Smooth muscle cell (in vitro differentiated cells): ENCODE data around the gene OPN1LW. TPM values are rescaled to one million over a fixed set of nuclear protein-coding genes. Genes with fewer than 3 reads are reported as not detected.

Experiments
- DNase-seq: peaks from one replicate; lab custom pipeline; 2025; ENCODE audit not compliant: unreplicated experiment; lab: John Stamatoyannopoulos, UW
- H2AFZ ChIP-seq: fragments of 200-600 bp; sonication (generic); 2 replicates; pipeline ENCODE4 v1.6.0; 2016; ENCODE audit warnings: antibody characterized with exemption, low read depth, mild to moderate bottlenecking
- H3F3A ChIP-seq: fragments of 200-600 bp; sonication (generic); 2 replicates; pipeline ENCODE4 v1.6.0; 2017; ENCODE audit warnings: antibody characterized with exemption, low read depth
- H3K27ac ChIP-seq: fragments of 200-600 bp; sonication (generic); 2 replicates; pipeline ENCODE4 v1.5.1; 2016; ENCODE audit warnings: low read depth, mild to moderate bottlenecking
- H3K27me3 ChIP-seq: fragments of 200-600 bp; sonication (generic); 2 replicates; pipeline ENCODE4 v1.6.1; 2016; ENCODE audit warnings: low read depth, mild to moderate bottlenecking
- H3K36me3 ChIP-seq: fragments of 200-600 bp; sonication (generic); 2 replicates; pipeline ENCODE4 v1.5.1; 2016; ENCODE audit warnings: low read depth
- H3K4me1 ChIP-seq: fragments of 200-600 bp; sonication (generic); 2 replicates; pipeline ENCODE4 v1.5.1; 2016; ENCODE audit warnings: low read depth
- H3K4me2 ChIP-seq: fragments of 200-600 bp; sonication (generic); 2 replicates; pipeline ENCODE4 v1.6.0; 2016; ENCODE audit warnings: mild to moderate bottlenecking
- H3K4me3 ChIP-seq: fragments of 200-600 bp; sonication (generic); 2 replicates; pipeline ENCODE4 v1.5.1; 2016; ENCODE audit warnings: mild to moderate bottlenecking
- H3K79me2 ChIP-seq: fragments of 200-600 bp; sonication (generic); 2 replicates; pipeline ENCODE4 v1.6.0; 2016; ENCODE audit warnings: low read depth, mild to moderate bottlenecking
- H3K9ac ChIP-seq: fragments of 200-600 bp; sonication (generic); 2 replicates; pipeline ENCODE4 v1.6.0; 2016; ENCODE audit warnings: low read depth
- H3K9me3 ChIP-seq: fragments of 200-600 bp; sonication (generic); replicated peaks from 2 replicates; pipeline ENCODE4 v1.5.1; 2016; ENCODE audit warnings: low read depth
- H4K20me1 ChIP-seq: fragments of 200-600 bp; sonication (generic); 2 replicates; pipeline ENCODE4 v1.6.0; 2016; ENCODE audit warnings: low read depth
- WGBS: methylation state at CpG from one replicate; pipeline ENCODE4 v1.1.7; 2016; ENCODE audit warnings: low lambda C conversion rate; 5-methylcytosine and 5-hydroxymethylcytosine counted together
- polyA plus RNA-seq: library from polyadenylated mRNA; unstranded; fragments of >200 nt; fragmentation: Nextera tagmentation; extraction: Ambion mirVana; gene quantifications from 2 replicates; pipeline ENCODE4 v1.2.1, GENCODE V29; 2016
- total RNA-seq: library from RNA; depleted of rRNA; stranded (reverse); fragments of >200 nt; gene quantifications from 2 replicates; pipeline ENCODE4 v1.2.3, GENCODE V29; 2014
- TF ChIP-seq, protein P1 (sequence below): fragments of 200-600 bp; sonication (generic); IDR thresholded peaks from 2 replicates; pipeline ENCODE4 v1.5.1; 2017; ENCODE audit warnings: borderline replicate concordance, mild to moderate bottlenecking, antibody characterized with exemption; ENCODE audit not compliant: insufficient read depth, poor library complexity, severe bottlenecking

OPN1LW gene
- total and polyA plus RNA-seq, 2 experiments from 2014 or later: not detected

DNA sequence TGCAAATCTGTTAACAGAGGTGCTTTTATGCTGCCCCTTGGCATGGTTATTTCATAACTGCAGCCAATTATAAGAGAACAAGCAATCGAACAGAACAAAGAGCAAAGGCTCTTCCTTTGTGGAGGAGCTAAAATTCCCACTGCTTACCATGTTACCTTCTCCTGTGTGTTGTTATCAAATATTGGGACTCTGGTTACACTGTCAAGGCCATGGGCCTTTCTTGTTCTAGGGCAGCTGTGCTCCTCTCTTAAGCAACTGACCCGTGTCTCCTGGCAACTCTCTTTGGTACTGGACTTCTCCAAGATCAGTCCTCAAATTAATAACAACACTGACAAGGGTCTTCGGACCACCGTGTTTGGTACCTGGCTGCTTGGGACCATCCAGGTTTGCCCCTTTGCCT, 12.1 kb upstream of the OPN1LW start:
- Histone ChIP-seq H3K4me1 (no peaks in the 10 kb centered on the region), H3K79me2 (no peaks in the 10 kb centered on the region), H3K27me3 (no peaks in the 10 kb centered on the region), H3K9me3 (no peaks in the 10 kb centered on the region), H4K20me1 (no peaks in the 10 kb centered on the region), H3F3A (no peaks in the 10 kb centered on the region), H3K4me2 (no peak overlapping the region), H2AFZ (no peak overlapping the region), H3K36me3 (no peaks in the 10 kb centered on the region), H3K9ac (no peak overlapping the region), H3K27ac (no peak overlapping the region), H3K4me3 (no peak overlapping the region)
- no peak for DNase-seq
- TF ChIP-seq, protein P1, sequence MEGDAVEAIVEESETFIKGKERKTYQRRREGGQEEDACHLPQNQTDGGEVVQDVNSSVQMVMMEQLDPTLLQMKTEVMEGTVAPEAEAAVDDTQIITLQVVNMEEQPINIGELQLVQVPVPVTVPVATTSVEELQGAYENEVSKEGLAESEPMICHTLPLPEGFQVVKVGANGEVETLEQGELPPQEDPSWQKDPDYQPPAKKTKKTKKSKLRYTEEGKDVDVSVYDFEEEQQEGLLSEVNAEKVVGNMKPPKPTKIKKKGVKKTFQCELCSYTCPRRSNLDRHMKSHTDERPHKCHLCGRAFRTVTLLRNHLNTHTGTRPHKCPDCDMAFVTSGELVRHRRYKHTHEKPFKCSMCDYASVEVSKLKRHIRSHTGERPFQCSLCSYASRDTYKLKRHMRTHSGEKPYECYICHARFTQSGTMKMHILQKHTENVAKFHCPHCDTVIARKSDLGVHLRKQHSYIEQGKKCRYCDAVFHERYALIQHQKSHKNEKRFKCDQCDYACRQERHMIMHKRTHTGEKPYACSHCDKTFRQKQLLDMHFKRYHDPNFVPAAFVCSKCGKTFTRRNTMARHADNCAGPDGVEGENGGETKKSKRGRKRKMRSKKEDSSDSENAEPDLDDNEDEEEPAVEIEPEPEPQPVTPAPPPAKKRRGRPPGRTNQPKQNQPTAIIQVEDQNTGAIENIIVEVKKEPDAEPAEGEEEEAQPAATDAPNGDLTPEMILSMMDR: no peak
- 83% methylated on average over 4 of the region's 4 CpGs for WGBS

DNA sequence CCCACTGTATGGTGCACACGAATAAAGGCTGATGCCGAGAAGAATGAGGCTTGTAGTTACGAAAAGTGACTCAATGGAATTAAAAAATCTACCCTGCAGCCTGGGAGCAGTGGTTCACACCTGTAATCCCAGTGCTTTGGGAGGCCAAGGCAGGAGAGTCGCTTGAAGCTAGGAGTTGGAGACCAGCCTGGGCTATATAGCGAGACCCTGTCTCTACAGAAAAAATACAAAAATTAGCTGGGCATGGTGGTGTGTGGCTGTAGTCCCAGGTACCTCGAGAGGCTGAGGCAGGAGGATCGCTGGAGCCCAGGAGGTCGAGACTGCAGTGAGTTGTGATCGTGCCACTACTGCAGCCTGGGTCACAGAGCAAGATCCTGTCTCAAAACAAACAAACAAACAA, 11.7 kb upstream of the OPN1LW start:
- TF ChIP-seq, protein P1: no peak
- Histone ChIP-seq H3K36me3 (no peaks in the 10 kb centered on the region), H3K79me2 (no peaks in the 10 kb centered on the region), H3K27ac (no peak overlapping the region), H3K9ac (no peak overlapping the region), H3K9me3 (no peaks in the 10 kb centered on the region), H3K4me3 (no peak overlapping the region), H2AFZ (no peak overlapping the region), H4K20me1 (no peaks in the 10 kb centered on the region), H3F3A (no peaks in the 10 kb centered on the region), H3K27me3 (no peaks in the 10 kb centered on the region), H3K4me1 (no peaks in the 10 kb centered on the region), H3K4me2 (no peak overlapping the region)
- WGBS: 84% methylated on average over 9 of the region's 9 CpGs
- DNase-seq: no peak

DNA sequence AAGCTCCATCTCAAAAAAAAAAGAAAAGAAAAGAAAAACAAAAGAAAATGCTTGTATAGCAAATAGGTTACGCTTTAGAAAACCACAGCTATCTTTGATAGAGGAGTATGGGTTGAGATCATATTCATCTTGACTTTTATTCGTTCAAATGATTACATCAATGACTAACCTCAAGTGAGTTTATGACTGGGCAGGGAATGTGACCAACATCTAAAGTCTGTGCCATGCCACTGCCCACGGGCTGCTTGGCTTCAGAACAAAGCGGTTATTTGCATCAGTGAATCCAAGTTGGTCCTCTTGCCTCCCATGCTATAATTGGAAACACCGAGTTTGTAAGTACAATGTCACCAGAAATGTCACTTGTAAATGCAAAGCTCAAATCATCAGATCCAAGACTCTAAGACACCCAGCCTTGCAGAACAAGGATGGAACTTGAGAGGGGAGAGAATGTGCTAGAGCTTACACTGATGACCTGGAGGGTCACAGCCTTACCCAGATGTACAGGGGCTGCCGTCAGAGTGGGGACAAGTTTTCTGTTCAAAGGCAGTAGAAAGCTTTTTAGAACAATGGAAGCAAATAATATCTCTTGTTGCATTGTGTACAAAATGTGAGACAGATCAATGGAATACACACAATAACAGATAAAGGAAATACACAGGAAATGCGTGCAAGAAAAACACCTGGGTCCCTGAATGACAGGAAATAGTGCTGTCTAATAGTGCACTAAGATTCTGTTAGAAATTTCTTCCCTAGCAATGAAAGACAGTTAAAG, 8.4 kb upstream of the OPN1LW start:
- Histone ChIP-seq H3K4me1 (no peaks in the 10 kb centered on the region), H2AFZ (no peak overlapping the region), H3K27ac (no peak overlapping the region), H3F3A (no peaks in the 10 kb centered on the region), H3K27me3 (no peaks in the 10 kb centered on the region), H3K79me2 (no peaks in the 10 kb centered on the region), H3K4me3 (no peak overlapping the region), H3K9ac (no peak overlapping the region), H4K20me1 (no peaks in the 10 kb centered on the region), H3K9me3 (no peaks in the 10 kb centered on the region), H3K36me3 (no peaks in the 10 kb centered on the region), H3K4me2 (no peak overlapping the region)
- no peak for DNase-seq
- TF ChIP-seq, protein P1: no peak
- WGBS: 80% methylated on average over 7 of the region's 7 CpGs
